SK-N-SH treated with all-trans-retinoic acid at 6 μM for 48 hours (cell line): ENCODE data around the gene COPE.

Experiments used
- ATAC-seq: fragments of 200-7000 bp; cut with Tn5 transposase; 3 replicates; pipeline ENCODE4 v1.9.1; 2020; ENCODE audit warnings: mild to moderate bottlenecking, moderate library complexity
- ARNTL ChIP-seq: fragments of 450-650 bp; formaldehyde crosslinking; IDR thresholded peaks from 2 replicates; pipeline ENCODE4 v1.5.0; 2020; ENCODE audit warnings: low read depth, mild to moderate bottlenecking, moderate library complexity, borderline replicate concordance
- BACH2 ChIP-seq: fragments of 250-450 bp; sonication (Bioruptor Pico); IDR thresholded peaks from 2 replicates; pipeline ENCODE4 v1.9.0; 2021; ENCODE audit warnings: mild to moderate bottlenecking, borderline replicate concordance
- ESRRG ChIP-seq: fragments of 250-450 bp; sonication (Bioruptor Pico); IDR thresholded peaks from 2 replicates; pipeline ENCODE4 v1.6.1; 2021; ENCODE audit warnings: mild to moderate bottlenecking
- GLIS3 ChIP-seq: fragments of 250-450 bp; sonication (Bioruptor Pico); IDR thresholded peaks from 2 replicates; pipeline ENCODE4 v1.5.0; 2020; ENCODE audit warnings: mild to moderate bottlenecking, moderate library complexity
- ISL1 ChIP-seq: fragments of 250-450 bp; sonication (Bioruptor Pico); IDR thresholded peaks from 2 replicates; pipeline ENCODE4 v2.1.2; 2022; ENCODE audit warnings: mild to moderate bottlenecking, moderate library complexity
- OSR1 ChIP-seq: fragments of 250-450 bp; sonication (Bioruptor Pico); IDR thresholded peaks from 2 replicates; pipeline ENCODE4 v1.8.0; 2022; ENCODE audit warnings: moderate library complexity, mild to moderate bottlenecking, inconsistent platforms
- PPARA ChIP-seq: fragments of 250-450 bp; sonication (Bioruptor Pico); IDR thresholded peaks from 2 replicates; pipeline ENCODE4 v1.5.0; 2020; ENCODE audit warnings: mild to moderate bottlenecking, borderline replicate concordance
- RARB ChIP-seq: fragments of 250-450 bp; sonication (Bioruptor Pico); IDR thresholded peaks from 2 replicates; pipeline ENCODE4 v1.8.0; 2021; ENCODE audit warnings: mild to moderate bottlenecking, moderate library complexity
- SNAI2 ChIP-seq: fragments of 250-450 bp; sonication (Bioruptor Pico); IDR thresholded peaks from 2 replicates; pipeline ENCODE4 v1.5.0; 2020; ENCODE audit warnings: mild to moderate bottlenecking, moderate library complexity
- TCF4 ChIP-seq: fragments of 250-450 bp; sonication (Bioruptor Pico); IDR thresholded peaks from 2 replicates; pipeline ENCODE4 v1.8.0; 2021; ENCODE audit warnings: mild to moderate bottlenecking, moderate library complexity, borderline replicate concordance
- TOX ChIP-seq: fragments of 250-450 bp; sonication (Bioruptor Pico); IDR thresholded peaks from 2 replicates; pipeline ENCODE4 v1.8.0; 2021; ENCODE audit warnings: mild to moderate bottlenecking, moderate library complexity, borderline replicate concordance
- ZC3H10 ChIP-seq: fragments of 250-450 bp; sonication (Bioruptor Pico); IDR thresholded peaks from 2 replicates; pipeline ENCODE4 v1.5.1; 2021; ENCODE audit warnings: mild to moderate bottlenecking, moderate library complexity
- ZFP3 ChIP-seq: fragments of 250-450 bp; sonication (Bioruptor Pico); IDR thresholded peaks from 2 replicates; pipeline ENCODE4 v1.5.0; 2020; ENCODE audit warnings: mild to moderate bottlenecking, moderate library complexity
- ZFP30 ChIP-seq: fragments of 450-650 bp; formaldehyde crosslinking; IDR thresholded peaks from 2 replicates; pipeline ENCODE4 v1.5.0; 2022; ENCODE audit warnings: mild to moderate bottlenecking, moderate library complexity
- ZNF565 ChIP-seq: fragments of 450-650 bp; formaldehyde crosslinking; conservative IDR thresholded peaks from 2 replicates; pipeline ENCODE4 v1.5.0; 2020; ENCODE audit warnings: low read depth, mild to moderate bottlenecking, moderate library complexity
- ZNF70 ChIP-seq: fragments of 450-650 bp; formaldehyde crosslinking; IDR thresholded peaks from 2 replicates; pipeline ENCODE4 v1.5.0; 2020; ENCODE audit warnings: mild to moderate bottlenecking, moderate library complexity
- ZNF8 ChIP-seq: fragments of 450-650 bp; formaldehyde crosslinking; IDR thresholded peaks from 2 replicates; pipeline ENCODE4 v1.5.0; 2020; ENCODE audit warnings: mild to moderate bottlenecking, moderate library complexity
- TF ChIP-seq, protein P1 (sequence below): fragments of 250-450 bp; sonication (Bioruptor Pico); IDR thresholded peaks from 2 replicates; pipeline ENCODE4 v1.5.0; 2020; ENCODE audit warnings: mild to moderate bottlenecking, moderate library complexity
- TF ChIP-seq, protein P2 (sequence below): fragments of 250-450 bp; sonication (Bioruptor Pico); IDR thresholded peaks from 2 replicates; pipeline ENCODE4 v1.5.1; 2021; ENCODE audit warnings: mild to moderate bottlenecking, moderate library complexity
- TF ChIP-seq, protein P3 (sequence below): fragments of 250-450 bp; sonication (Bioruptor Pico); IDR thresholded peaks from 2 replicates; pipeline ENCODE4 v1.8.0; 2021; ENCODE audit warnings: low read depth, mild to moderate bottlenecking, moderate library complexity, borderline replicate concordance
- TF ChIP-seq, protein P4 (sequence below): fragments of 250-450 bp; sonication (Bioruptor Pico); IDR thresholded peaks from 2 replicates; pipeline ENCODE4 v1.8.0; 2020; ENCODE audit warnings: mild to moderate bottlenecking, moderate library complexity, borderline replicate concordance
- TF ChIP-seq, protein P5 (sequence below): fragments of 250-450 bp; sonication (Bioruptor Pico); IDR thresholded peaks from 2 replicates; pipeline ENCODE4 v1.5.1; 2020; ENCODE audit warnings: low read depth, mild to moderate bottlenecking, moderate library complexity

Gene COPE

DNA sequence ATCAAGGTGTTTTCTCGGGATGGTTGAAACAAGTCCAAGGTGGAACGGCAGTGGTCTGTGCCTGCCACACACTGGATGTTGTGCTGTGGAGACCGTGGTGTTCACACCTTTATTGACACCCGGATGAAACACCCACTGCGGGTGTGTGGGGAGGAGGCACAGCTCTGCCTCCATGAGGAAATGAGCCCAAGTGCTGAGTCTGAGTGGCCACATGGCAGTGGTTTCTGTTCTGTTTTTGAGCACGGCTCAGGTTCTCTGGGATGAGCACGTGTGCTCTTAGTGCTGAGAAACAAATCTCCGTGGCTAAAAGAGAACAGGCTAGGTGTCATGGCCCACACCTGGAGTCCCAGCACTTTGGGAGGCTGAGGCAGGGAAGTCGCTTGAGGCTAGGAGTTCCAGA lies 58.0 kb downstream of the COPE start:
- ATAC-seq, result no peak
- TF ChIP-seq ZC3H10 (no peak), BACH2 (CRISPR knock-in tag) (no peak), PPARA (CRISPR knock-in tag) (no peak), ZNF8 (CRISPR knock-in tag) (no peak), TOX (CRISPR knock-in tag) (no peak), OSR1 (CRISPR knock-in tag) (no peak)
- TF ChIP-seq, protein P1, sequence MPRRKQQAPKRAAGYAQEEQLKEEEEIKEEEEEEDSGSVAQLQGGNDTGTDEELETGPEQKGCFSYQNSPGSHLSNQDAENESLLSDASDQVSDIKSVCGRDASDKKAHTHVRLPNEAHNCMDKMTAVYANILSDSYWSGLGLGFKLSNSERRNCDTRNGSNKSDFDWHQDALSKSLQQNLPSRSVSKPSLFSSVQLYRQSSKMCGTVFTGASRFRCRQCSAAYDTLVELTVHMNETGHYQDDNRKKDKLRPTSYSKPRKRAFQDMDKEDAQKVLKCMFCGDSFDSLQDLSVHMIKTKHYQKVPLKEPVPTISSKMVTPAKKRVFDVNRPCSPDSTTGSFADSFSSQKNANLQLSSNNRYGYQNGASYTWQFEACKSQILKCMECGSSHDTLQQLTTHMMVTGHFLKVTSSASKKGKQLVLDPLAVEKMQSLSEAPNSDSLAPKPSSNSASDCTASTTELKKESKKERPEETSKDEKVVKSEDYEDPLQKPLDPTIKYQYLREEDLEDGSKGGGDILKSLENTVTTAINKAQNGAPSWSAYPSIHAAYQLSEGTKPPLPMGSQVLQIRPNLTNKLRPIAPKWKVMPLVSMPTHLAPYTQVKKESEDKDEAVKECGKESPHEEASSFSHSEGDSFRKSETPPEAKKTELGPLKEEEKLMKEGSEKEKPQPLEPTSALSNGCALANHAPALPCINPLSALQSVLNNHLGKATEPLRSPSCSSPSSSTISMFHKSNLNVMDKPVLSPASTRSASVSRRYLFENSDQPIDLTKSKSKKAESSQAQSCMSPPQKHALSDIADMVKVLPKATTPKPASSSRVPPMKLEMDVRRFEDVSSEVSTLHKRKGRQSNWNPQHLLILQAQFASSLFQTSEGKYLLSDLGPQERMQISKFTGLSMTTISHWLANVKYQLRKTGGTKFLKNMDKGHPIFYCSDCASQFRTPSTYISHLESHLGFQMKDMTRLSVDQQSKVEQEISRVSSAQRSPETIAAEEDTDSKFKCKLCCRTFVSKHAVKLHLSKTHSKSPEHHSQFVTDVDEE (CRISPR knock-in tag), result no peak
- TF ChIP-seq, protein P2, sequence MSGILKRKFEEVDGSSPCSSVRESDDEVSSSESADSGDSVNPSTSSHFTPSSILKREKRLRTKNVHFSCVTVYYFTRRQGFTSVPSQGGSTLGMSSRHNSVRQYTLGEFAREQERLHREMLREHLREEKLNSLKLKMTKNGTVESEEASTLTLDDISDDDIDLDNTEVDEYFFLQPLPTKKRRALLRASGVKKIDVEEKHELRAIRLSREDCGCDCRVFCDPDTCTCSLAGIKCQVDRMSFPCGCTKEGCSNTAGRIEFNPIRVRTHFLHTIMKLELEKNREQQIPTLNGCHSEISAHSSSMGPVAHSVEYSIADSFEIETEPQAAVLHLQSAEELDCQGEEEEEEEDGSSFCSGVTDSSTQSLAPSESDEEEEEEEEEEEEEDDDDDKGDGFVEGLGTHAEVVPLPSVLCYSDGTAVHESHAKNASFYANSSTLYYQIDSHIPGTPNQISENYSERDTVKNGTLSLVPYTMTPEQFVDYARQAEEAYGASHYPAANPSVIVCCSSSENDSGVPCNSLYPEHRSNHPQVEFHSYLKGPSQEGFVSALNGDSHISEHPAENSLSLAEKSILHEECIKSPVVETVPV (CRISPR knock-in tag), result no peak
- TF ChIP-seq, protein P3, sequence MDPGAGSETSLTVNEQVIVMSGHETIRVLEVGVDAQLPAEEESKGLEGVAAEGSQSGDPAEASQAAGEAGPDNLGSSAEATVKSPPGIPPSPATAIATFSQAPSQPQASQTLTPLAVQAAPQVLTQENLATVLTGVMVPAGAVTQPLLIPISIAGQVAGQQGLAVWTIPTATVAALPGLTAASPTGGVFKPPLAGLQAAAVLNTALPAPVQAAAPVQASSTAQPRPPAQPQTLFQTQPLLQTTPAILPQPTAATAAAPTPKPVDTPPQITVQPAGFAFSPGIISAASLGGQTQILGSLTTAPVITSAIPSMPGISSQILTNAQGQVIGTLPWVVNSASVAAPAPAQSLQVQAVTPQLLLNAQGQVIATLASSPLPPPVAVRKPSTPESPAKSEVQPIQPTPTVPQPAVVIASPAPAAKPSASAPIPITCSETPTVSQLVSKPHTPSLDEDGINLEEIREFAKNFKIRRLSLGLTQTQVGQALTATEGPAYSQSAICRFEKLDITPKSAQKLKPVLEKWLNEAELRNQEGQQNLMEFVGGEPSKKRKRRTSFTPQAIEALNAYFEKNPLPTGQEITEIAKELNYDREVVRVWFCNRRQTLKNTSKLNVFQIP (CRISPR knock-in tag), result no peak
- TF ChIP-seq, protein P4, sequence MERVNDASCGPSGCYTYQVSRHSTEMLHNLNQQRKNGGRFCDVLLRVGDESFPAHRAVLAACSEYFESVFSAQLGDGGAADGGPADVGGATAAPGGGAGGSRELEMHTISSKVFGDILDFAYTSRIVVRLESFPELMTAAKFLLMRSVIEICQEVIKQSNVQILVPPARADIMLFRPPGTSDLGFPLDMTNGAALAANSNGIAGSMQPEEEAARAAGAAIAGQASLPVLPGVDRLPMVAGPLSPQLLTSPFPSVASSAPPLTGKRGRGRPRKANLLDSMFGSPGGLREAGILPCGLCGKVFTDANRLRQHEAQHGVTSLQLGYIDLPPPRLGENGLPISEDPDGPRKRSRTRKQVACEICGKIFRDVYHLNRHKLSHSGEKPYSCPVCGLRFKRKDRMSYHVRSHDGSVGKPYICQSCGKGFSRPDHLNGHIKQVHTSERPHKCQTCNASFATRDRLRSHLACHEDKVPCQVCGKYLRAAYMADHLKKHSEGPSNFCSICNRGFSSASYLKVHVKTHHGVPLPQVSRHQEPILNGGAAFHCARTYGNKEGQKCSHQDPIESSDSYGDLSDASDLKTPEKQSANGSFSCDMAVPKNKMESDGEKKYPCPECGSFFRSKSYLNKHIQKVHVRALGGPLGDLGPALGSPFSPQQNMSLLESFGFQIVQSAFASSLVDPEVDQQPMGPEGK (CRISPR knock-in tag), result no peak
- TF ChIP-seq, all 23 proteins: peak for 0

DNA sequence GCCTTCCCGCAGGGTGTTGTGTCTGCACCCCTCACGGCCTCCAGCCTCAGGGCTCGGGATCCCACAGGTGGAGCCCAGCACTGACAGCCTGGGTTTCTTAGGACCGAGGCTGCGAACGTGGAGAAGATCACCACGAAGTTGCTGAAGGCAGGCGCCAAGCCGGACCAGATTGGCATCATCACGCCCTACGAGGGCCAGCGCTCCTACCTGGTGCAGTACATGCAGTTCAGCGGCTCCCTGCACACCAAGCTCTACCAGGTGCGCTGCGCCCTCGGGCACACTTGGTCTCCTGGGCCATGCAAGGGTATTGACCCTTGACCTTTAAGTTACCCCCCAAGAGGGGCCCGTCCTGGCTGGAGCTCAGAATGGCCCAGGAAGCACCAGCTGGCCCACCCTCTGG lies 58.5 kb downstream of the COPE start:
- no peak for ATAC-seq
- TF ChIP-seq ZNF8 (CRISPR knock-in tag), result no peak
- TF ChIP-seq, protein P1 (CRISPR knock-in tag), result no peak
- no peak for TF ChIP-seq BACH2 (CRISPR knock-in tag)
- no peak for TF ChIP-seq ARNTL (CRISPR knock-in tag)

DNA sequence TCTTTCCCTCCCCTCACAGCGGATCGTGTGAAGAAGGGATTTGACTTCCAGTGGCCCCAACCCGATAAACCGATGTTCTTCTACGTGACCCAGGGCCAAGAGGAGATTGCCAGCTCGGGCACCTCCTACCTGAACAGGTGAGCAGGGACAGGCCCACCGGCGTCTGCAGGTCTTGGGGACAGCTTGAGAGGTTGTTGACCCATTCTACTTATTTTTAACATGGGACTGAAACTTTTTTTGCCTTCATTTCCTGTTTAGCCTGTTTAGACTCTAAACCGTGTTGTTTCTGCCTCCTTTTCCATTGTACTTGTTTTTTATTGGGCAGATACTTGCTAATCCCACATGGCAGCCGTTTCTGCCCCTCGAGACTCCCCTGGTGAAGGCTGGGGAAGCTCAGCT lies 58.9 kb downstream of the COPE start:
- ATAC-seq, result no peak
- TF ChIP-seq, protein P5, sequence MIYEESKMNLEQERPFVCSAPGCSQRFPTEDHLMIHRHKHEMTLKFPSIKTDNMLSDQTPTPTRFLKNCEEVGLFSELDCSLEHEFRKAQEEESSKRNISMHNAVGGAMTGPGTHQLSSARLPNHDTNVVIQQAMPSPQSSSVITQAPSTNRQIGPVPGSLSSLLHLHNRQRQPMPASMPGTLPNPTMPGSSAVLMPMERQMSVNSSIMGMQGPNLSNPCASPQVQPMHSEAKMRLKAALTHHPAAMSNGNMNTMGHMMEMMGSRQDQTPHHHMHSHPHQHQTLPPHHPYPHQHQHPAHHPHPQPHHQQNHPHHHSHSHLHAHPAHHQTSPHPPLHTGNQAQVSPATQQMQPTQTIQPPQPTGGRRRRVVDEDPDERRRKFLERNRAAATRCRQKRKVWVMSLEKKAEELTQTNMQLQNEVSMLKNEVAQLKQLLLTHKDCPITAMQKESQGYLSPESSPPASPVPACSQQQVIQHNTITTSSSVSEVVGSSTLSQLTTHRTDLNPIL (CRISPR knock-in tag), result no peak
- TF ChIP-seq SNAI2 (CRISPR knock-in tag) (no peak), ZNF70 (CRISPR knock-in tag) (no peak), ARNTL (CRISPR knock-in tag) (no peak), BACH2 (CRISPR knock-in tag) (no peak), RARB (CRISPR knock-in tag) (no peak), ISL1 (CRISPR knock-in tag) (no peak), ZC3H10 (no peak), ESRRG (CRISPR knock-in tag) (no peak), TCF4 (CRISPR knock-in tag) (no peak), ZFP30 (CRISPR knock-in tag) (no peak), ZNF565 (CRISPR knock-in tag) (no peak), TOX (CRISPR knock-in tag) (no peak), GLIS3 (CRISPR knock-in tag) (no peak), ZFP3 (CRISPR knock-in tag) (no peak)
- TF ChIP-seq, protein P3 (CRISPR knock-in tag), result no peak
- TF ChIP-seq, protein P4 (CRISPR knock-in tag), result no peak
